HEK293 (cell line): ENCODE measurements around the gene ELAVL2.

Experiments used
- BCL11A ChIP-seq: fragments of 450-650 bp; formaldehyde crosslinking; IDR thresholded peaks from 2 replicates; pipeline ENCODE4 v1.5.1; 2016; ENCODE audit warnings: low read depth, missing biosample characterization, missing genetic modification characterization
- HOXA7 ChIP-seq: sonication (generic); formaldehyde crosslinking; IDR thresholded peaks from 2 replicates; pipeline ENCODE4 v1.8.1; 2022; ENCODE audit warnings: missing genetic modification reagents, borderline replicate concordance
- KLF1 ChIP-seq: fragments of 450-650 bp; formaldehyde crosslinking; IDR thresholded peaks from 2 replicates; pipeline ENCODE4 v1.5.1; 2016; ENCODE audit warnings: missing biosample characterization, missing genetic modification characterization
- SP2 ChIP-seq: fragments of 450-650 bp; formaldehyde crosslinking; IDR thresholded peaks from 2 replicates; pipeline ENCODE4 v1.5.1; 2016; ENCODE audit warnings: missing biosample characterization, missing genetic modification characterization
- YY1 ChIP-seq: fragments of 450-650 bp; formaldehyde crosslinking; IDR thresholded peaks from 2 replicates; pipeline ENCODE4 v1.5.1; 2018; ENCODE audit warnings: missing biosample characterization, missing genetic modification characterization
- ZFP41 ChIP-seq: fragments of 450-650 bp; formaldehyde crosslinking; IDR thresholded peaks from 2 replicates; pipeline ENCODE4 v1.5.1; 2016; ENCODE audit warnings: missing biosample characterization, missing genetic modification characterization, borderline replicate concordance
- ZNF140 ChIP-seq: fragments of 450-650 bp; formaldehyde crosslinking; IDR thresholded peaks from 2 replicates; pipeline ENCODE4 v1.5.1; 2016; ENCODE audit warnings: missing biosample characterization, missing genetic modification characterization
- ZNF426 ChIP-seq: fragments of 450-650 bp; formaldehyde crosslinking; IDR thresholded peaks from 2 replicates; pipeline ENCODE4 v1.5.1; 2017; ENCODE audit warnings: missing biosample characterization, missing genetic modification characterization, mild to moderate bottlenecking, inconsistent platforms, moderate library complexity
- ZNF530 ChIP-seq: fragments of 450-650 bp; formaldehyde crosslinking; IDR thresholded peaks from 2 replicates; pipeline ENCODE4 v1.5.1; 2016; ENCODE audit warnings: low read depth, missing biosample characterization, missing genetic modification characterization
- TF ChIP-seq, protein P1 (sequence below): fragments of 450-650 bp; formaldehyde crosslinking; conservative IDR thresholded peaks from 2 replicates; pipeline ENCODE4 v1.5.1; 2016; ENCODE audit warnings: low read depth, missing biosample characterization, missing genetic modification characterization
- TF ChIP-seq, protein P2 (sequence below): IDR thresholded peaks from 2 replicates; pipeline ENCODE4 v1.6.1; 2011; ENCODE audit warnings: mild to moderate bottlenecking, low read depth, low read length, borderline replicate concordance
- TF ChIP-seq, protein P3 (sequence below): fragments of 450-650 bp; formaldehyde crosslinking; IDR thresholded peaks from 2 replicates; pipeline ENCODE4 v1.5.1; 2016; ENCODE audit warnings: missing biosample characterization, missing genetic modification characterization
- TF ChIP-seq, protein P4 (sequence below): sonication (generic); formaldehyde crosslinking; IDR thresholded peaks from 2 replicates; pipeline ENCODE4 v1.8.1; 2022; ENCODE audit warnings: mild to moderate bottlenecking, moderate library complexity, missing genetic modification reagents

DNA sequence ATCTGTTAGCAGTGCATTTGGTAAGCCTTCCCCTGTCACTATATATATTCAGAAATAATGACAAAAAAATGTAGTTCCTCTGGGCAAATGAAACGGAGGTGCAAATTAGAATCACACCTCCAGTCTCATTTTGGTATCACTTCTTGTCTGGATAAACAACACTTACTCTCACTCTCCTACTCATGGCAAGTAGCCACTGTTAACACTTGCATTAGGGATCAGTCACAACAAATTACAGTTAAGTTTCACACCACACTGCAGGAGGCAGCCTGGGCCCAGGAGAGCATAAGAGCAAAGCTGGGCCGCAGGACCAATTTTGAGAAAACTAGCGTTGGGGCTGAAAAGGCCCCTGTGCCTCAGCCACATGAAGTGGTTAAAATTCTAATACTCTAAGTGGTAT lies 161.0 kb downstream of the ELAVL2 start:
- no peak for TF ChIP-seq BCL11A (tag by site-specific recombination)
- no peak for TF ChIP-seq HOXA7 (CRISPR knock-in tag)
- TF ChIP-seq, protein P1, sequence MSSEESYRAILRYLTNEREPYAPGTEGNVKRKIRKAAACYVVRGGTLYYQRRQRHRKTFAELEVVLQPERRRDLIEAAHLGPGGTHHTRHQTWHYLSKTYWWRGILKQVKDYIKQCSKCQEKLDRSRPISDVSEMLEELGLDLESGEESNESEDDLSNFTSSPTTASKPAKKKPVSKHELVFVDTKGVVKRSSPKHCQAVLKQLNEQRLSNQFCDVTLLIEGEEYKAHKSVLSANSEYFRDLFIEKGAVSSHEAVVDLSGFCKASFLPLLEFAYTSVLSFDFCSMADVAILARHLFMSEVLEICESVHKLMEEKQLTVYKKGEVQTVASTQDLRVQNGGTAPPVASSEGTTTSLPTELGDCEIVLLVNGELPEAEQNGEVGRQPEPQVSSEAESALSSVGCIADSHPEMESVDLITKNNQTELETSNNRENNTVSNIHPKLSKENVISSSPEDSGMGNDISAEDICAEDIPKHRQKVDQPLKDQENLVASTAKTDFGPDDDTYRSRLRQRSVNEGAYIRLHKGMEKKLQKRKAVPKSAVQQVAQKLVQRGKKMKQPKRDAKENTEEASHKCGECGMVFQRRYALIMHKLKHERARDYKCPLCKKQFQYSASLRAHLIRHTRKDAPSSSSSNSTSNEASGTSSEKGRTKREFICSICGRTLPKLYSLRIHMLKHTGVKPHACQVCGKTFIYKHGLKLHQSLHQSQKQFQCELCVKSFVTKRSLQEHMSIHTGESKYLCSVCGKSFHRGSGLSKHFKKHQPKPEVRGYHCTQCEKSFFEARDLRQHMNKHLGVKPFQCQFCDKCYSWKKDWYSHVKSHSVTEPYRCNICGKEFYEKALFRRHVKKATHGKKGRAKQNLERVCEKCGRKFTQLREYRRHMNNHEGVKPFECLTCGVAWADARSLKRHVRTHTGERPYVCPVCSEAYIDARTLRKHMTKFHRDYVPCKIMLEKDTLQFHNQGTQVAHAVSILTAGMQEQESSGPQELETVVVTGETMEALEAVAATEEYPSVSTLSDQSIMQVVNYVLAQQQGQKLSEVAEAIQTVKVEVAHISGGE = no peak
- no peak for TF ChIP-seq ZFP41 (tag by site-specific recombination)
- TF ChIP-seq ZNF140 (tag by site-specific recombination) = no peak
- TF ChIP-seq, protein P2, sequence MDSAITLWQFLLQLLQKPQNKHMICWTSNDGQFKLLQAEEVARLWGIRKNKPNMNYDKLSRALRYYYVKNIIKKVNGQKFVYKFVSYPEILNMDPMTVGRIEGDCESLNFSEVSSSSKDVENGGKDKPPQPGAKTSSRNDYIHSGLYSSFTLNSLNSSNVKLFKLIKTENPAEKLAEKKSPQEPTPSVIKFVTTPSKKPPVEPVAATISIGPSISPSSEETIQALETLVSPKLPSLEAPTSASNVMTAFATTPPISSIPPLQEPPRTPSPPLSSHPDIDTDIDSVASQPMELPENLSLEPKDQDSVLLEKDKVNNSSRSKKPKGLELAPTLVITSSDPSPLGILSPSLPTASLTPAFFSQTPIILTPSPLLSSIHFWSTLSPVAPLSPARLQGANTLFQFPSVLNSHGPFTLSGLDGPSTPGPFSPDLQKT = no peak
- TF ChIP-seq SP2 (tag by site-specific recombination) = no peak
- TF ChIP-seq, protein P3, sequence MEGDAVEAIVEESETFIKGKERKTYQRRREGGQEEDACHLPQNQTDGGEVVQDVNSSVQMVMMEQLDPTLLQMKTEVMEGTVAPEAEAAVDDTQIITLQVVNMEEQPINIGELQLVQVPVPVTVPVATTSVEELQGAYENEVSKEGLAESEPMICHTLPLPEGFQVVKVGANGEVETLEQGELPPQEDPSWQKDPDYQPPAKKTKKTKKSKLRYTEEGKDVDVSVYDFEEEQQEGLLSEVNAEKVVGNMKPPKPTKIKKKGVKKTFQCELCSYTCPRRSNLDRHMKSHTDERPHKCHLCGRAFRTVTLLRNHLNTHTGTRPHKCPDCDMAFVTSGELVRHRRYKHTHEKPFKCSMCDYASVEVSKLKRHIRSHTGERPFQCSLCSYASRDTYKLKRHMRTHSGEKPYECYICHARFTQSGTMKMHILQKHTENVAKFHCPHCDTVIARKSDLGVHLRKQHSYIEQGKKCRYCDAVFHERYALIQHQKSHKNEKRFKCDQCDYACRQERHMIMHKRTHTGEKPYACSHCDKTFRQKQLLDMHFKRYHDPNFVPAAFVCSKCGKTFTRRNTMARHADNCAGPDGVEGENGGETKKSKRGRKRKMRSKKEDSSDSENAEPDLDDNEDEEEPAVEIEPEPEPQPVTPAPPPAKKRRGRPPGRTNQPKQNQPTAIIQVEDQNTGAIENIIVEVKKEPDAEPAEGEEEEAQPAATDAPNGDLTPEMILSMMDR (tag by site-specific recombination) = no peak
- TF ChIP-seq YY1 (tag by site-specific recombination) = no peak
- no peak for TF ChIP-seq KLF1 (tag by site-specific recombination)
- TF ChIP-seq, protein P4, sequence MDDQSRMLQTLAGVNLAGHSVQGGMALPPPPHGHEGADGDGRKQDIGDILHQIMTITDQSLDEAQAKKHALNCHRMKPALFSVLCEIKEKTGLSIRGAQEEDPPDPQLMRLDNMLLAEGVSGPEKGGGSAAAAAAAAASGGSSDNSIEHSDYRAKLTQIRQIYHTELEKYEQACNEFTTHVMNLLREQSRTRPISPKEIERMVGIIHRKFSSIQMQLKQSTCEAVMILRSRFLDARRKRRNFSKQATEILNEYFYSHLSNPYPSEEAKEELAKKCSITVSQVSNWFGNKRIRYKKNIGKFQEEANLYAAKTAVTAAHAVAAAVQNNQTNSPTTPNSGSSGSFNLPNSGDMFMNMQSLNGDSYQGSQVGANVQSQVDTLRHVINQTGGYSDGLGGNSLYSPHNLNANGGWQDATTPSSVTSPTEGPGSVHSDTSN (CRISPR knock-in tag) = no peak
- TF ChIP-seq ZNF530 = no peak
- TF ChIP-seq ZNF426 (tag by site-specific recombination) = no peak
